Spinal cord (tissue), 4 donors: Measurements from ENCODE around the gene C16orf74. TPM values are rescaled to one million over a fixed set of nuclear protein-coding genes. Genes with fewer than 3 reads are reported as not detected.

ENCODE experiments used
- polyA plus RNA-seq, 2 donors: library from polyadenylated mRNA; unstranded; fragments of 120-200 nt; gene quantifications; one replicate each; pipeline ENCODE4 v1.2.1, GENCODE V29; 2013; ENCODE audit not compliant: insufficient read length in 2 of 2
- small RNA-seq: library from RNA; depleted of rRNA; stranded (forward); fragments of <200 nt; gene quantifications from one replicate; pipeline ENCODE3, GENCODE V24; 2014; ENCODE audit warnings: low replicate concordance
- total RNA-seq, 2 donors: library from RNA; depleted of rRNA in 1 of 2; stranded (reverse); fragments of 120-200 nt in 1 of 2; fragments of >200 nt in 1 of 2; gene quantifications; one replicate each; pipeline versions ENCODE4 v1.2.3 to v1.2.4, GENCODE V29; 2013 to 2014

Gene C16orf74
- total and polyA plus RNA-seq, 4 donors: 1.8 to 4.8 (median 2.9) TPM

Small RNAs within 50 kb of the gene (small RNA-seq; reads per million reads assigned to genes)
- gene RN7SL381P: 0.06 reads per million
- gene RNU1-103P: not detected

Other genes starting within 250 kb of the C16orf74 start
- 10 to 100 TPM; 20.3 to 23.1 TPM for gene GSE1, start 137.8 kb downstream of the C16orf74 start, total RNA-seq
- 10 to 100 TPM; 38.4 to 40.6 TPM for gene GSE1, start 137.8 kb downstream of the C16orf74 start, polyA plus RNA-seq
- 1 to 10 TPM; 5.4 to 8.9 TPM for gene GINS2, start 62.1 kb downstream of the C16orf74 start, total RNA-seq
- gene GINS2, start 62.1 kb downstream of the C16orf74 start, polyA plus RNA-seq: 10 to 100 TPM; 12.0 to 13.6 TPM
- gene EMC8, start 48.4 kb upstream of the C16orf74 start, total RNA-seq: 10 to 100 TPM; 13.0 to 28.4 TPM
- gene EMC8, start 48.4 kb upstream of the C16orf74 start, polyA plus RNA-seq: 10 to 100 TPM; 35.2 to 40.5 TPM
- gene COX4I1, start 48.6 kb upstream of the C16orf74 start, total RNA-seq: 100 to 1,000 TPM; 212 to 556 TPM
- gene COX4I1, start 48.6 kb upstream of the C16orf74 start, polyA plus RNA-seq: 100 to 1,000 TPM; 507 to 524 TPM
- gene IRF8, start 148.1 kb upstream of the C16orf74 start, total RNA-seq: 10 to 100 TPM; 15.4 to 20.5 TPM
- gene IRF8, start 148.1 kb upstream of the C16orf74 start, polyA plus RNA-seq: 10 to 100 TPM in 1 of 2 donors, 1 to 10 TPM in 1; 9.0 to 15.0 TPM